Tibial nerve (tissue), 4 donors: ENCODE results near the gene CPNE8. TPM values are rescaled to one million over a fixed set of nuclear protein-coding genes. Genes with fewer than 3 reads are reported as not detected.

Experiments used
- DNase-seq, 2 donors: peaks; one replicate each; pipeline ENCODE4 v3.0.0-alpha.2; 2019; ENCODE audit warnings: low spot score in 2 of 2
- H3K27ac ChIP-seq, 4 donors: fragments of 200-600 bp; sonication (generic) in 3 of 4; one replicate each; pipeline ENCODE4 v1.5.1; 2017 to 2019; ENCODE audit warnings: mild to moderate bottlenecking in 1 of 4
- H3K27me3 ChIP-seq, 2 donors: fragments of 200-600 bp; sonication (generic) in 1 of 2; one replicate each; pipeline versions ENCODE4 v1.5.1 to v1.6.0; 2017 to 2019
- H3K36me3 ChIP-seq, 3 donors: fragments of 200-600 bp; sonication (generic); one replicate each; pipeline ENCODE4 v1.5.1; 2018 to 2019
- H3K4me1 ChIP-seq, 4 donors: fragments of 200-600 bp; sonication (generic) in 3 of 4; one replicate each; pipeline ENCODE4 v1.5.1; 2017 to 2019
- H3K4me3 ChIP-seq, 4 donors: fragments of 200-600 bp; sonication (generic) in 3 of 4; one replicate each; pipeline ENCODE4 v1.5.1; 2017 to 2019; ENCODE audit warnings: mild to moderate bottlenecking in 1 of 4, moderate library complexity in 1 of 4
- H3K9me3 ChIP-seq, 4 donors: fragments of 200-600 bp; sonication (generic) in 3 of 4; one replicate each; pipeline ENCODE4 v1.5.1; 2017 to 2019
- CTCF ChIP-seq, 5 experiments: fragments of 200-600 bp in 3 of 5; fragments of 450-650 bp in 2 of 5; sonication (generic) in 3 of 5; IDR thresholded peaks; one replicate each; pipeline ENCODE4 v1.5.1; 2016 to 2019; ENCODE audit warnings: antibody characterized with exemption in 5 of 5, mild to moderate bottlenecking in 3 of 5, moderate library complexity in 2 of 5
- EP300 ChIP-seq, 2 donors: sonication (generic); formaldehyde crosslinking; IDR thresholded peaks; one replicate each; pipeline ENCODE4 v1.6.1; 2017; ENCODE audit warnings: antibody characterized with exemption in 2 of 2, mild to moderate bottlenecking in 1 of 2
- POLR2A ChIP-seq, 2 donors: fragments of 450-650 bp; IDR thresholded peaks; one replicate each; pipeline ENCODE4 v1.6.1; 2017; ENCODE audit warnings: antibody characterized with exemption in 2 of 2, mild to moderate bottlenecking in 2 of 2, moderate library complexity in 2 of 2
- WGBS, 2 donors: methylation state at CpG; one replicate each; pipeline ENCODE4 v1.1.5; 2018; 5-methylcytosine and 5-hydroxymethylcytosine counted together
- total RNA-seq, 4 donors: library from RNA; depleted of rRNA; stranded (reverse); fragments of >200 nt; gene quantifications; one replicate each; pipeline ENCODE4 v1.1.0, GENCODE V29; 2016

CPNE8 gene
- total RNA-seq, 4 donors from 2014 or later: 16.5 to 20.7 (median 20.4) TPM

GRCh38 chr12:38689704-38690103, 215.7 kb downstream of the CPNE8 start:
- Histone ChIP-seq H3K36me3 (peaks cover 0 to 13% (median 0%) of the 10 kb centered on the region in 3 donors), H3K4me3 (no peak overlapping the region), H3K9me3 (peaks cover 0 to 5% (median 2%) of the 10 kb centered on the region in 4 donors), H3K27ac (no peak overlapping the region), H3K27me3 (no peaks in the 10 kb centered on the region), H3K4me1 (no peaks in the 10 kb centered on the region)
- WGBS, 2 donors: 64 to 74% methylated on average over 5 of the region's 5 CpGs
- no peak for TF ChIP-seq POLR2A (IDR thresholded peaks at IDR 0.05)
- TF ChIP-seq CTCF (IDR thresholded peaks at IDR 0.05): no peak
- TF ChIP-seq EP300 (IDR thresholded peaks at IDR 0.05): no peak
- DNase-seq: no peak

- 29 to 48% methylated on average over 1 of the region's 1 CpG for WGBS, 2 donors
- Histone ChIP-seq H3K9me3 (peaks cover 0 to 5% (median 2%) of the 10 kb centered on the region in 4 donors), H3K4me3 (no peak overlapping the region), H3K27me3 (no peaks in the 10 kb centered on the region), H3K27ac (no peak overlapping the region), H3K4me1 (no peaks in the 10 kb centered on the region), H3K36me3 (peaks cover 0 to 16% (median 0%) of the 10 kb centered on the region in 3 donors)
- TF ChIP-seq POLR2A (IDR thresholded peaks at IDR 0.05) (no peak), EP300 (IDR thresholded peaks at IDR 0.05) (no peak), CTCF (IDR thresholded peaks at IDR 0.05) (no peak)
- DNase-seq: no peak
These were observed 216.2 kb downstream of the CPNE8 start for GRCh38 chr12:38689195-38689594.

DNA sequence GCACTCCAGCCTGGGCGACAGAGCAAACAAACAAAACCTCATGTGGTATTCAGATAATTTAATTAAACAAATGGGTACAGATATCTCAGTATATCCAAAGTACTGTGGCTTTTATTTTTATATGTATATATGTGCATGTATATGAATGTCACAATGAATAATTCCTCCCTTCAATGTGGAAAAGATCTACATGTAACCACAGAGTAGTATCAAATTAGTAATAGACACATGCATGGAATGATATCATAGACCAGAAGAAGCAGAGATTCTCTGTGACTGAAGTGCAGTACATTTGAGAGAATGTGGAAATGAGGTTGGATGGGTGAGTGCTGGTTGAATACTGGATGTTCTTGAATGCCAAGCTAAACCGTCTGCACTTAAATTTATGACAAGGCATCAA, 222.9 kb downstream of the CPNE8 start:
- Histone ChIP-seq H3K27me3 (no peaks in the 10 kb centered on the region), H3K27ac (no peak overlapping the region), H3K4me3 (no peak overlapping the region), H3K9me3 (peaks cover 0 to 5% (median 2%) of the 10 kb centered on the region in 4 donors), H3K36me3 (peaks cover 0 to 32% (median 0%) of the 10 kb centered on the region in 3 donors), H3K4me1 (no peaks in the 10 kb centered on the region)
- no peak for TF ChIP-seq POLR2A (IDR thresholded peaks at IDR 0.05)
- no peak for TF ChIP-seq EP300 (IDR thresholded peaks at IDR 0.05)
- no peak for TF ChIP-seq CTCF (IDR thresholded peaks at IDR 0.05)
- 77 to 86% methylated on average over 2 of the region's 2 CpGs for WGBS, 2 donors
- no peak for DNase-seq

GRCh38 chr12:38669530-38669929, 235.9 kb downstream of the CPNE8 start:
- no peak for DNase-seq
- TF ChIP-seq CTCF (IDR thresholded peaks at IDR 0.05): no peak
- no peak for TF ChIP-seq EP300 (IDR thresholded peaks at IDR 0.05)
- no peak for TF ChIP-seq POLR2A (IDR thresholded peaks at IDR 0.05)
- WGBS, 2 donors: 58 to 66% methylated on average over 2 of the region's 2 CpGs

GRCh38 chr12:38669081-38669480, 236.3 kb downstream of the CPNE8 start:
- no peak overlapping the region for H3K4me3 ChIP-seq
- WGBS, 2 donors: 94 to 98% methylated on average over 1 of the region's 1 CpG
- no peak overlapping the region for H3K27ac ChIP-seq
- H3K9me3 ChIP-seq: no peaks in the 10 kb centered on the region
- peaks cover 0 to 41% (median 0%) of the 10 kb centered on the region in 3 donors for H3K36me3 ChIP-seq
- no peaks in the 10 kb centered on the region for H3K4me1 ChIP-seq
- DNase-seq: no peak
- TF ChIP-seq POLR2A (IDR thresholded peaks at IDR 0.05): no peak
- TF ChIP-seq EP300 (IDR thresholded peaks at IDR 0.05): no peak
- no peak for TF ChIP-seq CTCF (IDR thresholded peaks at IDR 0.05)
- H3K27me3 ChIP-seq: no peaks in the 10 kb centered on the region

More at GRCh38 chr12:38669530-38669929, 235.9 kb downstream of the CPNE8 start:
- Histone ChIP-seq H3K9me3 (no peaks in the 10 kb centered on the region), H3K4me1 (no peaks in the 10 kb centered on the region), H3K27me3 (no peaks in the 10 kb centered on the region), H3K27ac (no peak overlapping the region), H3K36me3 (peaks cover 0 to 45% (median 0%) of the 10 kb centered on the region in 3 donors), H3K4me3 (no peak overlapping the region)
